ENCODE data around the gene LIX1L. TPM values are rescaled to one million over a fixed set of nuclear protein-coding genes. Genes with fewer than 3 reads are reported as not detected.

Gene LIX1L
- total RNA-seq, 1 donor from 2014 or later: 25.0 TPM

- Histone ChIP-seq H3K27me3 (no peaks in the 10 kb centered on the region), H3K9me3 (no peaks in the 10 kb centered on the region), H3K36me3 (no peaks in the 10 kb centered on the region), H3K4me1 (peaks cover 63% of the 10 kb centered on the region), H3K4me3 (peak overlapping the region; percentile 66 to 98), H3K27ac (peak overlapping the region; percentile 95)
- no peak for DNase-seq (ENCODE audit: extremely low spot score in 2 of 2)
- TF ChIP-seq, protein P1, sequence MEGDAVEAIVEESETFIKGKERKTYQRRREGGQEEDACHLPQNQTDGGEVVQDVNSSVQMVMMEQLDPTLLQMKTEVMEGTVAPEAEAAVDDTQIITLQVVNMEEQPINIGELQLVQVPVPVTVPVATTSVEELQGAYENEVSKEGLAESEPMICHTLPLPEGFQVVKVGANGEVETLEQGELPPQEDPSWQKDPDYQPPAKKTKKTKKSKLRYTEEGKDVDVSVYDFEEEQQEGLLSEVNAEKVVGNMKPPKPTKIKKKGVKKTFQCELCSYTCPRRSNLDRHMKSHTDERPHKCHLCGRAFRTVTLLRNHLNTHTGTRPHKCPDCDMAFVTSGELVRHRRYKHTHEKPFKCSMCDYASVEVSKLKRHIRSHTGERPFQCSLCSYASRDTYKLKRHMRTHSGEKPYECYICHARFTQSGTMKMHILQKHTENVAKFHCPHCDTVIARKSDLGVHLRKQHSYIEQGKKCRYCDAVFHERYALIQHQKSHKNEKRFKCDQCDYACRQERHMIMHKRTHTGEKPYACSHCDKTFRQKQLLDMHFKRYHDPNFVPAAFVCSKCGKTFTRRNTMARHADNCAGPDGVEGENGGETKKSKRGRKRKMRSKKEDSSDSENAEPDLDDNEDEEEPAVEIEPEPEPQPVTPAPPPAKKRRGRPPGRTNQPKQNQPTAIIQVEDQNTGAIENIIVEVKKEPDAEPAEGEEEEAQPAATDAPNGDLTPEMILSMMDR (IDR thresholded peaks at IDR 0.05): no peak
- TF ChIP-seq POLR2AphosphoS5 (IDR thresholded peaks at IDR 0.05; ENCODE audit: insufficient read depth in 1 of 2, low read depth in 1 of 2): no peak
- no peak for TF ChIP-seq POLR2A (IDR thresholded peaks at IDR 0.05)
- intact Hi-C loops (cut with DNase I): no loop called here
These were observed 905 bp downstream of the LIX1L start for GRCh38 chr1:145956781-145957442.

DNA sequence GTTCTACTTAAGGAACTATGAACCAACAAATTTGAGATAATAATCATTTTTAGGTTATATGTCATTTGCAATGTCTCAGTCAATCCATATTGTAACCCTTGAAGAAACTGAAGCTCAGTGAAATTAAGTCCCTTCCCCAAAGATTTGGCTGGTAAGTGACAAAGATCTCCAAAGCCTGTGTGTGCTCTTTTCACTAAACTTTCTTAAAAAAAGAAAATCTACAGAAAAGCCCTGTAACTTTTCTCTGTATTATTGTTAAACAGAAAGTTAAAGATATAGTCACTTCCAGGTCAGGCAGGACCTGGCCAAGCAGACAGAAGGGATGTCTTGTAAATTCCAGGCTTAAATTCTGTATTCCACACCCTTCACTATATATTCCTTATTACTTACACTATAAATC lies 1.5 kb downstream of the LIX1L start:
- peak overlapping the region; percentile 66 to 98 for H3K4me3 ChIP-seq
- H3K27me3 ChIP-seq: no peaks in the 10 kb centered on the region
- no peaks in the 10 kb centered on the region for H3K36me3 ChIP-seq
- intact Hi-C loops (cut with DNase I): no loop called here
- TF ChIP-seq POLR2AphosphoS5 (IDR thresholded peaks at IDR 0.05; ENCODE audit: insufficient read depth in 1 of 2, low read depth in 1 of 2) (no peak), POLR2A (IDR thresholded peaks at IDR 0.05) (no peak)
- TF ChIP-seq, protein P1 (IDR thresholded peaks at IDR 0.05): no peak
- DNase-seq (ENCODE audit: extremely low spot score in 2 of 2): no peak
- peaks cover 57% of the 10 kb centered on the region for H3K4me1 ChIP-seq
- H3K9me3 ChIP-seq: no peaks in the 10 kb centered on the region
- peak overlapping the region; percentile 95 for H3K27ac ChIP-seq

DNA sequence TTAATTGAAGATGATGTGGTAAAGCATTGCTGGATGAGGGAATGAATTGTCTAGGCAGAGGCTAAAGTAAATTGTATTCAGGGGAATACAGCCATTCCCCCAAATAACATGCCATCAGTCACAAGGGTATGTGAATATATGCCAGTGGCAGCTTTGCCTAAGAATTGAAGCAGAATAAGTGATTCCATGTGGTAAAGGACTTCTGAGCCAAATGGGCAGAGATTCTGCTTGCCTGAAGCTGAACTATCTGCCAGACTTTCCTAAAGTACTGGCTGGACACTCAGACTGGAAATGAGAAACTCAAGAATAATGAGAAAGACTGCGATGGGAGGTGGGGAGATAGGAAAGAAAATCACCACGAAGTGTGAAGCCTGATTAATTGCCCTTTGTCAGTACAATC lies 2.4 kb downstream of the LIX1L start:
- intact Hi-C loops (cut with DNase I): no loop called here
- DNase-seq (ENCODE audit: extremely low spot score in 2 of 2): no peak
- no peaks in the 10 kb centered on the region for H3K27me3 ChIP-seq
- TF ChIP-seq POLR2AphosphoS5 (IDR thresholded peaks at IDR 0.05; ENCODE audit: insufficient read depth in 1 of 2, low read depth in 1 of 2) (peak in 1 of 2 donors; percentile 24), POLR2A (IDR thresholded peaks at IDR 0.05) (no peak)
- TF ChIP-seq, protein P1 (IDR thresholded peaks at IDR 0.05): no peak
- peak overlapping the region; percentile 95 for H3K27ac ChIP-seq
- no peaks in the 10 kb centered on the region for H3K36me3 ChIP-seq
- peak overlapping the region in 1 of 2 donors; percentile 98 for H3K4me3 ChIP-seq
- H3K9me3 ChIP-seq: no peaks in the 10 kb centered on the region
- H3K4me1 ChIP-seq: peaks cover 55% of the 10 kb centered on the region

DNA sequence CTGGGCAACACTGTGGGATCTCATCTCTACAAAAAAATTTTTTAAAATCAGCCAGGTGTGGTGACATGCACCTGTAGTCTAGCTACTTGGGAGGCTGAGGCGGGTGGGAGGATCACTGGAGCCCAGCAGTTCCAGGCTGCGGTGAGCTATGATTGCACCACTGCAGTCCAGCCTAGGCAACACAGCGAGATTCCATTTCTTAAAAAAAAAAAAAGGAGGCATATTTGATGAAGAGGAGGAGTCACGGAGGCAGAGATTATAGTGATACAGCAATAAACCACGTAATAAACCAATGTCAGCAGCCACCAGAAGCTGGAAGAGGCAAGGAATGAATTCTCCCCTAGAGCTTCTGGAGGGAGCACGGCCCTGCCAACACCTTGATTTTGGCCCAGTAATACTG lies 4.0 kb downstream of the LIX1L start:
- H3K27me3 ChIP-seq: no peaks in the 10 kb centered on the region
- no peak overlapping the region for H3K4me3 ChIP-seq
- no peak for DNase-seq (ENCODE audit: extremely low spot score in 2 of 2)
- no peak for TF ChIP-seq POLR2A (IDR thresholded peaks at IDR 0.05)
- TF ChIP-seq, protein P1 (IDR thresholded peaks at IDR 0.05): no peak
- TF ChIP-seq POLR2AphosphoS5 (IDR thresholded peaks at IDR 0.05; ENCODE audit: insufficient read depth in 1 of 2, low read depth in 1 of 2): no peak
- intact Hi-C loops (cut with DNase I): no loop called here
- no peak overlapping the region for H3K27ac ChIP-seq
- peaks cover 53% of the 10 kb centered on the region for H3K4me1 ChIP-seq
- H3K36me3 ChIP-seq: no peaks in the 10 kb centered on the region
- H3K9me3 ChIP-seq: no peaks in the 10 kb centered on the region

DNA sequence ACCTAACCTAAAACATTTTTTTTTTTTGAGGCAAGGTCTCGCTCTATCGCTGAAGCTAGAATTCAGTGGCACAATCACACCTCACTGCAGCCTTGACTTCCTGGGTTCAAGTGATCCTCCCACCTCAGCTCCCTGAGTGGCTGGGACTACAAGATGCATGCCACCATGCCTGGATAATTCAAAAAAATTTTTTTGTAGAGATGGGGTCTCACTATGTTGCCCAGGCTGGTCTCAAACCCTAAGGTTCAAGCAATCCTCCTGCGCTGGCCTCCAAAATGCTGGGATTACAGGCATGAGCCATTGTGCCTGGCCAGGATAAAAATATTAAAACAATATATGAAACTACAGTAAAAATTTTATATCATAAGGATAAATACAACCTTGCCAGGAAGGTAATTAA lies 4.9 kb downstream of the LIX1L start:
- Histone ChIP-seq H3K4me3 (no peak overlapping the region), H3K36me3 (no peaks in the 10 kb centered on the region), H3K9me3 (no peaks in the 10 kb centered on the region), H3K4me1 (peaks cover 55% of the 10 kb centered on the region), H3K27ac (no peak overlapping the region), H3K27me3 (no peaks in the 10 kb centered on the region)
- no peak for TF ChIP-seq POLR2AphosphoS5 (IDR thresholded peaks at IDR 0.05; ENCODE audit: insufficient read depth in 1 of 2, low read depth in 1 of 2)
- TF ChIP-seq, protein P1 (IDR thresholded peaks at IDR 0.05): no peak
- intact Hi-C loops (cut with DNase I): no loop called here
- DNase-seq (ENCODE audit: extremely low spot score in 2 of 2): no peak

Data from vagina (tissue), 2 donors.